ENCODE data around the gene FAM237A. TPM values are rescaled to one million over a fixed set of nuclear protein-coding genes. Genes with fewer than 3 reads are reported as not detected.
A peak's percentile ranks its signal among the peaks of the same experiment; 100 is the strongest.

FAM237A gene
- total RNA-seq = 1 to 10 TPM in 2 of 9 donors, under 1 TPM in 1, not detected in 6; 0.56 to 3.4 (median 1.4) TPM
- not detected for polyA plus RNA-seq
- long read RNA-seq, donor 1 = 0 reads
- long read RNA-seq, donor 2 = 0 reads
- long read RNA-seq, donor 3 = 0 reads

GRCh38 chr2:206642075-206643025 is at the start of gene FAM237A:
Gene FAM237A (plus strand): TSS chr2:206642487. CDS start chr2:206644237, 1,750 bp downstream.
- intact Hi-C loops (cut with DNase I) = no loop called here
- Histone ChIP-seq H3K27ac (no peak within 1 kb of the TSS), H3K27me3 (peaks cover 0 to 32% (median 22%) of the 10 kb centered on the region in 9 donors), H3K4me1 (peaks cover 0 to 8% (median 0%) of the 10 kb centered on the region in 12 donors), H3K36me3 (no peaks in the 10 kb centered on the region), H3K9me3 (no peaks in the 10 kb centered on the region), H3K4me3 (peak within 1 kb of the TSS in 2 of 12 donors; percentile 19 to 21)
- 3 to 4% (median 3%) methylated on average over 47 to 56 of the region's 56 CpGs for whole genome bisulfite sequencing, 4 donors
- DNase-seq = peak; percentile 23 to 49 (median 32)
- TF ChIP-seq POLR2A (IDR thresholded peaks at IDR 0.05) (no peak), CTCF (IDR thresholded peaks at IDR 0.05) (no peak)
- peak in 2 of 4 donors; percentile 73 to 76 for ATAC-seq

- Histone ChIP-seq H3K9me3 (no peaks in the 10 kb centered on the region), H3K36me3 (peaks cover 0 to 44% (median 4%) of the 10 kb centered on the region in 9 donors), H3K27me3 (no peaks in the 10 kb centered on the region), H3K4me1 (no peaks in the 10 kb centered on the region), H3K27ac (no peak overlapping the region), H3K4me3 (no peak overlapping the region)
- WGBS, 4 donors = 90 to 96% (median 93%) methylated on average over 3 of the region's 3 CpGs
- intact Hi-C loops (cut with DNase I) = no loop called here
- DNase-seq = no peak
- no peak for ATAC-seq
- no peak for TF ChIP-seq CTCF (IDR thresholded peaks at IDR 0.05)
- TF ChIP-seq POLR2A (IDR thresholded peaks at IDR 0.05) = no peak
Measured at GRCh38 chr2:206597717-206598218, 44.5 kb upstream of the FAM237A start.

GRCh38 chr2:206603243-206603642 is 39.0 kb upstream of the FAM237A start:
- H3K27ac ChIP-seq = no peak overlapping the region
- no peak overlapping the region for H3K4me3 ChIP-seq
- intact Hi-C loops (cut with DNase I) = no loop called here
- H3K36me3 ChIP-seq = peaks cover 0 to 30% (median 2%) of the 10 kb centered on the region in 9 donors
- H3K27me3 ChIP-seq = no peaks in the 10 kb centered on the region
- no peaks in the 10 kb centered on the region for H3K4me1 ChIP-seq
- ATAC-seq (no peak), DNase-seq (no peak)
- TF ChIP-seq POLR2A (IDR thresholded peaks at IDR 0.05) (no peak), CTCF (IDR thresholded peaks at IDR 0.05) (no peak)
- 88 to 94% (median 91%) methylated on average over 3 of the region's 3 CpGs for WGBS, 4 donors
- H3K9me3 ChIP-seq = no peaks in the 10 kb centered on the region

- TF ChIP-seq CTCF (IDR thresholded peaks at IDR 0.05) = no peak
- no peak for TF ChIP-seq POLR2A (IDR thresholded peaks at IDR 0.05)
- intact Hi-C loops (cut with DNase I) = no loop called here
- ATAC-seq (no peak), DNase-seq (no peak)
- Histone ChIP-seq H3K27ac (no peak overlapping the region), H3K4me3 (no peak overlapping the region), H3K27me3 (no peaks in the 10 kb centered on the region), H3K4me1 (peaks cover 0 to 8% (median 0%) of the 10 kb centered on the region in 12 donors), H3K9me3 (no peaks in the 10 kb centered on the region), H3K36me3 (peaks cover 0 to 12% (median 0%) of the 10 kb centered on the region in 9 donors)
- 74 to 82% (median 79%) methylated on average over 1 of the region's 1 CpG for WGBS, 4 donors
Measured at GRCh38 chr2:206610451-206610850, 31.8 kb upstream of the FAM237A start.

Data from heart left ventricle (tissue), 16 donors.